Endothelial cell of umbilical vein (primary cell): Measurements from ENCODE around the gene LRRTM4. TPM values are rescaled to one million over a fixed set of nuclear protein-coding genes. Genes with fewer than 3 reads are reported as not detected.

Experiments used
- BruUV-seq: library from RNA; stranded (reverse); fragments of 400-500 nt; replicated peaks from 2 replicates; lab custom pipeline; 2021; lab: Mats Ljungman, UMichigan
- CTCF ChIA-PET: fragments of 300-600, 350-600 bp; sonication (Branson Sonifier 250); formaldehyde crosslinking; loops from one replicate; lab custom pipeline; 2021; ENCODE audit warnings: antibody characterized with exemption, inconsistent platforms; lab: Charles Lee
- POLR2A ChIA-PET: fragments of 300-600, 350-600 bp; sonication (Branson Sonifier 250); formaldehyde crosslinking; loops from one replicate; lab custom pipeline; 2021; ENCODE audit warnings: antibody characterized with exemption, inconsistent platforms; lab: Charles Lee
- DNase-seq: peaks from one replicate; pipeline ENCODE4 v3.0.0-alpha.2; 2011; ENCODE audit warnings: low read depth, low spot score
- FAIRE-seq: peaks from 2 replicates; lab custom pipeline; 2011; peaks lifted over from hg19 to GRCh38; lab: Jason Lieb, UNC
- H2AFZ ChIP-seq: 2 replicates; pipeline ENCODE4 v1.6.0; 2012; ENCODE audit warnings: low read depth, low read length, control low read depth, inconsistent platforms
- H3K27ac ChIP-seq: 2 replicates; pipeline ENCODE4 v1.5.1; 2011; ENCODE audit warnings: low read depth, mild to moderate bottlenecking, control low read depth, low read length, moderate library complexity; ENCODE audit not compliant: insufficient read depth
- H3K27me3 ChIP-seq, 2 experiments: 2 replicates each; pipeline versions ENCODE4 v1.6.0 to v1.6.1; 2011; ENCODE audit warnings: low read length in 2 of 2, mixed read lengths in 1 of 2; ENCODE audit not compliant: control insufficient read depth in 2 of 2, insufficient read depth in 2 of 2
- H3K36me3 ChIP-seq, 2 experiments: 2 replicates in 1 of 2; 3 replicates in 1 of 2; pipeline ENCODE4 v1.5.1; 2011; ENCODE audit warnings: low read length in 2 of 2, mild to moderate bottlenecking in 1 of 2, moderate library complexity in 1 of 2; ENCODE audit not compliant: control insufficient read depth in 2 of 2, insufficient read depth in 2 of 2; ENCODE audit errors: extremely low read depth in 1 of 2
- H3K4me1 ChIP-seq: 3 replicates; pipeline ENCODE4 v1.5.1; 2011; ENCODE audit warnings: mild to moderate bottlenecking, low read length; ENCODE audit not compliant: control insufficient read depth, insufficient read depth; ENCODE audit errors: extremely low read depth
- H3K4me2 ChIP-seq: 2 replicates; pipeline ENCODE4 v1.6.1; 2011; ENCODE audit warnings: low read length, control low read depth, mixed read lengths; ENCODE audit not compliant: insufficient read depth
- H3K4me3 ChIP-seq, 3 experiments: fragments of 200-600 bp in 1 of 3; sonication (generic), shearing (Covaris generic) in 1 of 3; replicated peaks in 1 of 3; 2 replicates each; pipeline ENCODE4 v1.5.1; 2011 to 2016; ENCODE audit warnings: control low read depth in 3 of 3, low read length in 3 of 3, mild to moderate bottlenecking in 2 of 3, inconsistent platforms in 1 of 3, low read depth in 1 of 3, moderate library complexity in 1 of 3; ENCODE audit not compliant: insufficient read depth in 1 of 3
- H3K79me2 ChIP-seq: 2 replicates; pipeline ENCODE4 v1.6.0; 2012; ENCODE audit warnings: low read length, inconsistent platforms; ENCODE audit not compliant: control insufficient read depth, insufficient read depth
- H3K9ac ChIP-seq: replicated peaks from 2 replicates; pipeline ENCODE3; 2011; ENCODE audit warnings: low read length, control low read depth; ENCODE audit not compliant: insufficient read depth; ENCODE audit errors: extremely low read depth
- H3K9me1 ChIP-seq: replicated peaks from 3 replicates; pipeline ENCODE4 v1.6.0; 2011; ENCODE audit warnings: mild to moderate bottlenecking, low read length; ENCODE audit not compliant: control insufficient read depth, insufficient read depth; ENCODE audit errors: extremely low read depth
- H3K9me3 ChIP-seq: replicated peaks from 2 replicates; pipeline ENCODE4 v1.5.1; 2012; ENCODE audit warnings: low read length, inconsistent platforms; ENCODE audit not compliant: control insufficient read depth, insufficient read depth
- H4K20me1 ChIP-seq: replicated peaks from 2 replicates; pipeline ENCODE3; 2011; ENCODE audit warnings: mild to moderate bottlenecking, low read length; ENCODE audit not compliant: control insufficient read depth, insufficient read depth; ENCODE audit errors: extremely low read depth
- CTCF ChIP-seq, 2 donors: IDR thresholded peaks; 1 replicate in 1 of 2; 2 replicates in 1 of 2; pipeline ENCODE4 v1.5.1; 2011; ENCODE audit warnings: low read length in 2 of 2, mild to moderate bottlenecking in 2 of 2, moderate library complexity in 2 of 2, control low read depth in 1 of 2, inconsistent platforms in 1 of 2, low read depth in 1 of 2; ENCODE audit not compliant: insufficient read depth in 1 of 2; ENCODE audit errors: extremely low read depth in 1 of 2
- EZH2 ChIP-seq: IDR thresholded peaks from 2 replicates; pipeline ENCODE4 v1.6.1; 2012; ENCODE audit warnings: borderline replicate concordance, low read depth, mild to moderate bottlenecking, moderate library complexity, low read length, inconsistent platforms; ENCODE audit not compliant: severe bottlenecking
- FOS ChIP-seq: IDR thresholded peaks from 2 replicates; pipeline ENCODE4 v1.6.1; 2011; ENCODE audit warnings: mild to moderate bottlenecking, low read length, moderate library complexity, borderline replicate concordance; ENCODE audit not compliant: insufficient read depth
- GATA2 ChIP-seq: IDR thresholded peaks from 2 replicates; pipeline ENCODE4 v1.7.0; 2011; ENCODE audit warnings: low read depth, mild to moderate bottlenecking, moderate library complexity, mixed read lengths, low read length; ENCODE audit not compliant: insufficient read length, insufficient read depth
- MAX ChIP-seq: IDR thresholded peaks from 2 replicates; pipeline ENCODE4 v1.6.1; 2011; ENCODE audit not compliant: insufficient read depth, insufficient read length
- MYC ChIP-seq: IDR thresholded peaks from one replicate; pipeline ENCODE4 v1.6.1; 2011; ENCODE audit warnings: mild to moderate bottlenecking, low read depth, low read length
- POLR2A ChIP-seq: IDR thresholded peaks from 2 replicates; pipeline ENCODE4 v1.6.1; 2012; ENCODE audit warnings: low read depth, mild to moderate bottlenecking, control low read depth, low read length
- dilution Hi-C: fragments of 300-500 bp; cut with MboI; formaldehyde crosslinking; loops from one replicate; pipeline ENCODE4 v1.15.0; 2019; ENCODE audit warnings: low sequenced_read_pairs; ENCODE audit not compliant: extremely low pct_ligation_motif_present
- intact Hi-C: fragments of 100-400 bp; cut with micrococcal nuclease; formaldehyde crosslinking; loops from one replicate; pipeline ENCODE4 v1.10.0; 2022
- polyA plus RNA-seq, 4 experiments: library from polyadenylated mRNA; depleted of rRNA in 3 of 4; stranded (reverse) in 3 of 4; unstranded in 1 of 4; fragments of >200 nt; gene quantifications; 2 replicates each; pipeline versions ENCODE4 v1.2.1 to v1.2.3, GENCODE V29; 2011 to 2012; ENCODE audit warnings: missing spikeins in 1 of 4
- total RNA-seq: library from RNA; stranded (reverse); gene quantifications from 2 replicates; pipeline ENCODE4 v1.2.3, GENCODE V29; 2021

LRRTM4 gene
- total and polyA plus RNA-seq, 2 donors (not counting 3 experiments of a cell fraction or from before 2014, with no cell fraction given): not detected

- DNase-seq (no peak), FAIRE-seq (no peak)
- BruUV-seq: no TSS peak
- H3K27ac ChIP-seq: no peak overlapping the region
- intact Hi-C loops (no loop called here), dilution Hi-C loops (no loop called here)
- no peak overlapping the region for H3K9ac ChIP-seq
- ChIA-PET POLR2A (no interaction called here), CTCF (no interaction called here)
- no peak overlapping the region for H3K4me2 ChIP-seq
- H3K36me3 ChIP-seq: no peaks in the 10 kb centered on the region
- no peaks in the 10 kb centered on the region for H4K20me1 ChIP-seq
- no peaks in the 10 kb centered on the region for H3K9me1 ChIP-seq
- no peaks in the 10 kb centered on the region for H3K27me3 ChIP-seq
- H3K4me1 ChIP-seq: no peaks in the 10 kb centered on the region
- H3K79me2 ChIP-seq: no peaks in the 10 kb centered on the region
- TF ChIP-seq GATA2: no peak
- TF ChIP-seq POLR2A: no peak
- TF ChIP-seq EZH2: no peak
- no peak for TF ChIP-seq MYC
- TF ChIP-seq MAX: no peak
- TF ChIP-seq FOS: no peak
- TF ChIP-seq CTCF (IDR thresholded peaks at IDR 0.05; ENCODE audit: extremely low read depth in 1 of 2, insufficient read depth in 1 of 2, low read depth in 1 of 2, low read length in 2 of 2): no peak
- no peaks in the 10 kb centered on the region for H3K9me3 ChIP-seq
- H2AFZ ChIP-seq: no peak overlapping the region
- H3K4me3 ChIP-seq: no peak overlapping the region
Observed at GRCh38 chr2:76749858-76750257, 772.3 kb downstream of the LRRTM4 start.
